ENCODE measurements around the gene SEMA4G. TPM values are rescaled to one million over a fixed set of nuclear protein-coding genes. Genes with fewer than 3 reads are reported as not detected.

SEMA4G gene
- total RNA-seq, 4 donors from 2014 or later = 0.66 to 2.5 (median 1.4) TPM

- intact Hi-C loops (cut with DNase I) = loop anchor here (10.0 kb wide), 1 partner anchor 51 kb away; the partner anchor contains the start of gene SEMA4G
- no peak overlapping the region for H3K27ac ChIP-seq (replicated peaks in 1 of 4)
- no peak overlapping the region for H3K4me3 ChIP-seq
- DNase-seq (ENCODE audit: extremely low spot score) = no peak
- no peaks in the 10 kb centered on the region for H3K9me3 ChIP-seq
- TF ChIP-seq EP300 (IDR thresholded peaks at IDR 0.05) = no peak
- TF ChIP-seq POLR2A (IDR thresholded peaks at IDR 0.05; ENCODE audit: low read depth) = no peak
- no peaks in the 10 kb centered on the region for H3K36me3 ChIP-seq
- peaks cover 0 to 46% (median 3%) of the 10 kb centered on the region in 4 donors for H3K27me3 ChIP-seq
- WGBS = 69% methylated on average over 5 of the region's 8 CpGs
- H3K4me1 ChIP-seq = peaks cover 32 to 44% (median 42%) of the 10 kb centered on the region in 4 donors
Observed at GRCh38 chr10:101015582-101015973, 46.3 kb downstream of the SEMA4G start.

GRCh38 chr10:101016814-101017213 lies 47.5 kb downstream of the SEMA4G start:
- Histone ChIP-seq H3K4me3 (no peak overlapping the region), H3K36me3 (no peaks in the 10 kb centered on the region), H3K27me3 (peaks cover 0 to 57% (median 3%) of the 10 kb centered on the region in 4 donors), H3K4me1 (peaks cover 29 to 40% (median 39%) of the 10 kb centered on the region in 4 donors), H3K27ac (replicated peaks in 1 of 4) (no peak overlapping the region), H3K9me3 (no peaks in the 10 kb centered on the region)
- no peak for DNase-seq (ENCODE audit: extremely low spot score)
- intact Hi-C loops (cut with DNase I) = loop anchor here (10.0 kb wide), 1 partner anchor 52 kb away; the partner anchor contains the start of gene SEMA4G
- no peak for TF ChIP-seq POLR2AphosphoS5 (IDR thresholded peaks at IDR 0.05)
- no peak for TF ChIP-seq EP300 (IDR thresholded peaks at IDR 0.05)
- TF ChIP-seq CTCF (IDR thresholded peaks at IDR 0.05) = no peak
- no peak for TF ChIP-seq POLR2A (IDR thresholded peaks at IDR 0.05; ENCODE audit: low read depth)
- 71% methylated on average over 5 of the region's 5 CpGs for WGBS

GRCh38 chr10:101018118-101018599 lies 48.9 kb downstream of the SEMA4G start:
- H3K4me3 ChIP-seq = no peak overlapping the region
- no peaks in the 10 kb centered on the region for H3K36me3 ChIP-seq
- H3K9me3 ChIP-seq = no peaks in the 10 kb centered on the region
- no peak for TF ChIP-seq POLR2AphosphoS5 (IDR thresholded peaks at IDR 0.05)
- TF ChIP-seq EP300 (IDR thresholded peaks at IDR 0.05) = no peak
- no peak for TF ChIP-seq CTCF (IDR thresholded peaks at IDR 0.05)
- TF ChIP-seq POLR2A (IDR thresholded peaks at IDR 0.05; ENCODE audit: low read depth) = no peak
- H3K27me3 ChIP-seq = peaks cover 0 to 62% (median 3%) of the 10 kb centered on the region in 4 donors
- intact Hi-C loops (cut with DNase I) = loop anchor here (10.0 kb wide), 1 partner anchor 53 kb away; the partner anchor contains the start of gene SEMA4G
- peak overlapping the region in 1 of 4 donors; percentile 18 for H3K27ac ChIP-seq (replicated peaks in 1 of 4)
- DNase-seq (ENCODE audit: extremely low spot score) = no peak
- 62% methylated on average over 19 of the region's 20 CpGs for WGBS
- peaks cover 18 to 27% (median 25%) of the 10 kb centered on the region in 4 donors for H3K4me1 ChIP-seq

GRCh38 chr10:101018600-101019439 lies 49.5 kb downstream of the SEMA4G start:
- TF ChIP-seq CTCF (IDR thresholded peaks at IDR 0.05) = peak; percentile 49 to 75 (median 50)
- no peak for TF ChIP-seq POLR2AphosphoS5 (IDR thresholded peaks at IDR 0.05)
- Histone ChIP-seq H3K4me1 (peaks cover 12 to 20% (median 19%) of the 10 kb centered on the region in 4 donors), H3K4me3 (peak overlapping the region in 1 of 4 donors; percentile 14), H3K36me3 (no peaks in the 10 kb centered on the region), H3K9me3 (no peaks in the 10 kb centered on the region), H3K27ac (replicated peaks in 1 of 4) (peak overlapping the region in 1 of 4 donors; percentile 18), H3K27me3 (peaks cover 0 to 62% (median 3%) of the 10 kb centered on the region in 4 donors)
- intact Hi-C loops (cut with DNase I) = loop anchor here (10.0 kb wide), 1 partner anchor 54 kb away; the partner anchor contains the start of gene SEMA4G
- WGBS = 21% methylated on average over 14 of the region's 45 CpGs
- DNase-seq (ENCODE audit: extremely low spot score) = no peak

Small RNA genes within 50 kb of the gene (small RNA-seq; reads per million reads assigned to genes)
- gene MIR608 = 0 reads per million in 3 donors

Other genes with a start within 250 kb of the SEMA4G start
- gene PAX2, start 223.9 kb upstream of the SEMA4G start, total RNA-seq = not detected
- gene SLF2, start 56.5 kb upstream of the SEMA4G start, total RNA-seq = 10 to 100 TPM; 19.1 to 34.1 (median 20.8) TPM
- gene MRPL43, start 18.0 kb downstream of the SEMA4G start, total RNA-seq = 10 to 100 TPM; 54.4 to 98.8 (median 82.4) TPM
- 10 to 100 TPM in 2 of 4 donors, 1 to 10 TPM in 2; 3.7 to 11.1 (median 9.0) TPM for gene TWNK, start 18.0 kb downstream of the SEMA4G start, total RNA-seq
- 100 to 1,000 TPM in 3 of 4 donors, 10 to 100 TPM in 1; 90.5 to 209 (median 162) TPM for gene LZTS2, start 30.3 kb downstream of the SEMA4G start, total RNA-seq
- under 1 TPM; under 0.01 to 0.75 (median 0.39) TPM for gene PDZD7, start 61.6 kb downstream of the SEMA4G start, total RNA-seq
- 10 to 100 TPM; 40.9 to 95.5 (median 76.1) TPM for gene SFXN3, start 61.7 kb downstream of the SEMA4G start, total RNA-seq
- gene KAZALD1, start 92.5 kb downstream of the SEMA4G start, total RNA-seq = 1 to 10 TPM; 1.0 to 4.0 (median 2.6) TPM
- not detected for gene TLX1, start 161.8 kb downstream of the SEMA4G start, total RNA-seq